HepG2 (cell line): ENCODE data around the gene TAS1R1. TPM values are rescaled to one million over a fixed set of nuclear protein-coding genes. Genes with fewer than 3 reads are reported as not detected.

ENCODE experiments used
- AKAP8 ChIP-seq: sonication (generic); formaldehyde crosslinking; IDR thresholded peaks from 2 replicates; pipeline ENCODE4 v1.5.1; 2020; ENCODE audit warnings: mild to moderate bottlenecking, missing genetic modification reagents
- MXD4 ChIP-seq: IDR thresholded peaks from 2 replicates; pipeline ENCODE4 v1.6.1; 2016; ENCODE audit warnings: mild to moderate bottlenecking, missing biosample characterization, missing genetic modification reagents
- NR2F2 ChIP-seq: IDR thresholded peaks from 2 replicates; pipeline ENCODE4 v1.6.1; 2012; ENCODE audit warnings: low read depth, inconsistent platforms, borderline replicate concordance
- NR2F6 ChIP-seq, 2 experiments: IDR thresholded peaks; 2 replicates each; pipeline ENCODE4 v1.6.1; 2016; ENCODE audit warnings: antibody characterized with exemption in 1 of 2, mild to moderate bottlenecking in 1 of 2
- POLR2A ChIP-seq, 2 experiments: IDR thresholded peaks; 2 replicates each; pipeline ENCODE4 v1.6.1; 2011; ENCODE audit warnings: low read depth in 2 of 2, low read length in 2 of 2, mild to moderate bottlenecking in 1 of 2, moderate library complexity in 1 of 2; ENCODE audit not compliant: insufficient read depth in 1 of 2
- RBFOX2 ChIP-seq: fragments of 200-400 bp; formaldehyde crosslinking; IDR thresholded peaks from 2 replicates; pipeline ENCODE4 v1.6.1; 2017; ENCODE audit warnings: low read depth, mild to moderate bottlenecking, low read length
- RFX1 ChIP-seq: fragments of 450-650 bp; IDR thresholded peaks from 2 replicates; pipeline ENCODE4 v1.6.1; 2017
- ZNF44 ChIP-seq: sonication (generic); formaldehyde crosslinking; IDR thresholded peaks from 2 replicates; pipeline ENCODE4 v1.5.1; 2020; ENCODE audit warnings: mild to moderate bottlenecking, missing genetic modification reagents
- ZNF468 ChIP-seq: sonication (generic); formaldehyde crosslinking; IDR thresholded peaks from 2 replicates; pipeline ENCODE4 v1.8.0; 2022; ENCODE audit warnings: mild to moderate bottlenecking, moderate library complexity, missing genetic modification reagents
- polyA plus RNA-seq, 8 experiments: library from polyadenylated mRNA; depleted of rRNA in 3 of 8; stranded (reverse) in 7 of 8; unstranded in 1 of 8; fragments of >200 nt; fragmentation: Illumina TruSeq in 4 of 8; extraction: Trizol in 4 of 8; gene quantifications; 2 replicates each; pipeline versions ENCODE4 v1.2.1 to v1.2.3, GENCODE V29; 2011 to 2016; ENCODE audit warnings: low read depth in 4 of 8, missing spikeins in 1 of 8, mixed read lengths in 1 of 8; ENCODE audit not compliant: insufficient read depth in 1 of 8
- total RNA-seq, 5 experiments: library from RNA; depleted of rRNA; stranded (reverse); fragments of >200 nt; fragmentation: Illumina TruSeq; extraction: Trizol; gene quantifications; 2 replicates each; pipeline ENCODE4 v1.2.3, GENCODE V29; 2016; ENCODE audit warnings: low read depth in 1 of 5
- TF ChIP-seq, protein P1 (sequence below): sonication (generic); formaldehyde crosslinking; IDR thresholded peaks from 2 replicates; pipeline ENCODE4 v1.5.1; 2020; ENCODE audit warnings: mild to moderate bottlenecking, missing genetic modification reagents, moderate library complexity
- TF ChIP-seq, protein P2 (sequence below): sonication (generic); formaldehyde crosslinking; IDR thresholded peaks from 2 replicates; pipeline ENCODE4 v1.4.0; 2020; ENCODE audit warnings: missing genetic modification reagents
- TF ChIP-seq, protein P3 (sequence below): sonication (generic); formaldehyde crosslinking; IDR thresholded peaks from 2 replicates; pipeline ENCODE4 v1.9.0; 2021; ENCODE audit warnings: missing genetic modification reagents, borderline replicate concordance

The TAS1R1 gene
- total and polyA plus RNA-seq, 2 of the 13 experiments (the other 11 are each of a cell fraction or from before 2014, with no cell fraction given), result 1.4 to 1.6 TPM

DNA sequence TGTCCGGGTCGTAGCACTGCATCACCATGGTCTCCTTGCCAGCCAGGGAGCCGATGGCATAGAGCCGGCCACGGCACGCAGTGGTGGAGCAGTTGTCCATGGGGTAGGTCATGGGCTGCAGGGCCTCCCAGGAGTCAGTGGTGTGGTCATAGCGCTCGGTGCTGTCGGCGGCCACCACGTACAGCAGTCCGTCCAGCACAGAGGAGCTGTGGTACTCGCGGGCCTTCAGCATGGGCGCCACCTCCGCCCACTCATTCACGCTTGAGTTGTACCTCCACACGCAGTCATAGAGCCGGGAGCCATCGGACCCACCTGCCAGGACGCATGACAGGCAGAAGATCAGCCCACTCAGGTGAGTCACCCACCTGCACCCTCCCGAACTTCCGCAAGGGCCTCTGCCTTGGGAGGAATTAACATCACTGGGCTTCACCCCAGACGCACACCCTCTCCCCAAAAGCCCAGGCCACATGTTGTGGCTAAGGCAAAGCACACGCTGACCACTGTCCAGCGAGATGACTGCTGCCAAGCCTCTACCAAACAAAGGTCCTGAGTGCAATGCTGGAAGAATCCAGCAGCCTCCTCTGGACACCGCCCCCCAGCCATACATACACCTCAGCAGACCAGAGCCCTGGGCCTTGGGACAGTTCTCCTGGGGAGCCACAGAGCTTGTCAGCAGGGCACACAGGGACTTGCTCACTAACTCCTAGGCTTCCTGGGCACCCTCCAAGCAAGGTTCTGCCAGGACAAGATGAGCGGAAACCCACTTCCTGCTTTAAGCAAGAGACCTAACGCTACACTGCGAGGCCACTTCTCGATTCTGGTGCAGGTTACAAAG is 44.3 kb downstream of the TAS1R1 start (continued):
- TF ChIP-seq AKAP8 (0 out of 2 replicates have a peak, but pooled peaks have one; percentile 38), RBFOX2 (peak; percentile 62; the same call in 1 of the 2 replicates), NR2F2 (no peak), RFX1 (no peak), NR2F6 (IDR thresholded peaks at IDR 0.05) (no peak), NR2F6 (CRISPR knock-in tag; IDR thresholded peaks at IDR 0.05) (no peak), ZNF468 (no peak), POLR2A (IDR thresholded peaks at IDR 0.05; ENCODE audit: insufficient read depth in 1 of 2, low read depth in 2 of 2, low read length in 2 of 2) (peak in 1 of 2 experiments; percentile 34; a peak in 1 of 4 replicates), MXD4 (CRISPR knock-in tag) (no peak), ZNF44 (CRISPR knock-in tag) (no peak)
- TF ChIP-seq, protein P1, sequence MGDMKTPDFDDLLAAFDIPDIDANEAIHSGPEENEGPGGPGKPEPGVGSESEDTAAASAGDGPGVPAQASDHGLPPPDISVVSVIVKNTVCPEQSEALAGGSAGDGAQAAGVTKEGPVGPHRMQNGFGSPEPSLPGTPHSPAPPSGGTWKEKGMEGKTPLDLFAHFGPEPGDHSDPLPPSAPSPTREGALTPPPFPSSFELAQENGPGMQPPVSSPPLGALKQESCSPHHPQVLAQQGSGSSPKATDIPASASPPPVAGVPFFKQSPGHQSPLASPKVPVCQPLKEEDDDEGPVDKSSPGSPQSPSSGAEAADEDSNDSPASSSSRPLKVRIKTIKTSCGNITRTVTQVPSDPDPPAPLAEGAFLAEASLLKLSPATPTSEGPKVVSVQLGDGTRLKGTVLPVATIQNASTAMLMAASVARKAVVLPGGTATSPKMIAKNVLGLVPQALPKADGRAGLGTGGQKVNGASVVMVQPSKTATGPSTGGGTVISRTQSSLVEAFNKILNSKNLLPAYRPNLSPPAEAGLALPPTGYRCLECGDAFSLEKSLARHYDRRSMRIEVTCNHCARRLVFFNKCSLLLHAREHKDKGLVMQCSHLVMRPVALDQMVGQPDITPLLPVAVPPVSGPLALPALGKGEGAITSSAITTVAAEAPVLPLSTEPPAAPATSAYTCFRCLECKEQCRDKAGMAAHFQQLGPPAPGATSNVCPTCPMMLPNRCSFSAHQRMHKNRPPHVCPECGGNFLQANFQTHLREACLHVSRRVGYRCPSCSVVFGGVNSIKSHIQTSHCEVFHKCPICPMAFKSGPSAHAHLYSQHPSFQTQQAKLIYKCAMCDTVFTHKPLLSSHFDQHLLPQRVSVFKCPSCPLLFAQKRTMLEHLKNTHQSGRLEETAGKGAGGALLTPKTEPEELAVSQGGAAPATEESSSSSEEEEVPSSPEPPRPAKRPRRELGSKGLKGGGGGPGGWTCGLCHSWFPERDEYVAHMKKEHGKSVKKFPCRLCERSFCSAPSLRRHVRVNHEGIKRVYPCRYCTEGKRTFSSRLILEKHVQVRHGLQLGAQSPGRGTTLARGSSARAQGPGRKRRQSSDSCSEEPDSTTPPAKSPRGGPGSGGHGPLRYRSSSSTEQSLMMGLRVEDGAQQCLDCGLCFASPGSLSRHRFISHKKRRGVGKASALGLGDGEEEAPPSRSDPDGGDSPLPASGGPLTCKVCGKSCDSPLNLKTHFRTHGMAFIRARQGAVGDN (CRISPR knock-in tag), result peak; percentile 28
- TF ChIP-seq, protein P2, sequence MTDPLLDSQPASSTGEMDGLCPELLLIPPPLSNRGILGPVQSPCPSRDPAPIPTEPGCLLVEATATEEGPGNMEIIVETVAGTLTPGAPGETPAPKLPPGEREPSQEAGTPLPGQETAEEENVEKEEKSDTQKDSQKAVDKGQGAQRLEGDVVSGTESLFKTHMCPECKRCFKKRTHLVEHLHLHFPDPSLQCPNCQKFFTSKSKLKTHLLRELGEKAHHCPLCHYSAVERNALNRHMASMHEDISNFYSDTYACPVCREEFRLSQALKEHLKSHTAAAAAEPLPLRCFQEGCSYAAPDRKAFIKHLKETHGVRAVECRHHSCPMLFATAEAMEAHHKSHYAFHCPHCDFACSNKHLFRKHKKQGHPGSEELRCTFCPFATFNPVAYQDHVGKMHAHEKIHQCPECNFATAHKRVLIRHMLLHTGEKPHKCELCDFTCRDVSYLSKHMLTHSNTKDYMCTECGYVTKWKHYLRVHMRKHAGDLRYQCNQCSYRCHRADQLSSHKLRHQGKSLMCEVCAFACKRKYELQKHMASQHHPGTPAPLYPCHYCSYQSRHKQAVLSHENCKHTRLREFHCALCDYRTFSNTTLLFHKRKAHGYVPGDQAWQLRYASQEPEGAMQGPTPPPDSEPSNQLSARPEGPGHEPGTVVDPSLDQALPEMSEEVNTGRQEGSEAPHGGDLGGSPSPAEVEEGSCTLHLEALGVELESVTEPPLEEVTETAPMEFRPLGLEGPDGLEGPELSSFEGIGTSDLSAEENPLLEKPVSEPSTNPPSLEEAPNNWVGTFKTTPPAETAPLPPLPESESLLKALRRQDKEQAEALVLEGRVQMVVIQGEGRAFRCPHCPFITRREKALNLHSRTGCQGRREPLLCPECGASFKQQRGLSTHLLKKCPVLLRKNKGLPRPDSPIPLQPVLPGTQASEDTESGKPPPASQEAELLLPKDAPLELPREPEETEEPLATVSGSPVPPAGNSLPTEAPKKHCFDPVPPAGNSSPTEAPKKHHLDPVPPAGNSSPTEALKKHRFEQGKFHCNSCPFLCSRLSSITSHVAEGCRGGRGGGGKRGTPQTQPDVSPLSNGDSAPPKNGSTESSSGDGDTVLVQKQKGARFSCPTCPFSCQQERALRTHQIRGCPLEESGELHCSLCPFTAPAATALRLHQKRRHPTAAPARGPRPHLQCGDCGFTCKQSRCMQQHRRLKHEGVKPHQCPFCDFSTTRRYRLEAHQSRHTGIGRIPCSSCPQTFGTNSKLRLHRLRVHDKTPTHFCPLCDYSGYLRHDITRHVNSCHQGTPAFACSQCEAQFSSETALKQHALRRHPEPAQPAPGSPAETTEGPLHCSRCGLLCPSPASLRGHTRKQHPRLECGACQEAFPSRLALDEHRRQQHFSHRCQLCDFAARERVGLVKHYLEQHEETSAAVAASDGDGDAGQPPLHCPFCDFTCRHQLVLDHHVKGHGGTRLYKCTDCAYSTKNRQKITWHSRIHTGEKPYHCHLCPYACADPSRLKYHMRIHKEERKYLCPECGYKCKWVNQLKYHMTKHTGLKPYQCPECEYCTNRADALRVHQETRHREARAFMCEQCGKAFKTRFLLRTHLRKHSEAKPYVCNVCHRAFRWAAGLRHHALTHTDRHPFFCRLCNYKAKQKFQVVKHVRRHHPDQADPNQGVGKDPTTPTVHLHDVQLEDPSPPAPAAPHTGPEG (CRISPR knock-in tag), result no peak
- TF ChIP-seq, protein P3, sequence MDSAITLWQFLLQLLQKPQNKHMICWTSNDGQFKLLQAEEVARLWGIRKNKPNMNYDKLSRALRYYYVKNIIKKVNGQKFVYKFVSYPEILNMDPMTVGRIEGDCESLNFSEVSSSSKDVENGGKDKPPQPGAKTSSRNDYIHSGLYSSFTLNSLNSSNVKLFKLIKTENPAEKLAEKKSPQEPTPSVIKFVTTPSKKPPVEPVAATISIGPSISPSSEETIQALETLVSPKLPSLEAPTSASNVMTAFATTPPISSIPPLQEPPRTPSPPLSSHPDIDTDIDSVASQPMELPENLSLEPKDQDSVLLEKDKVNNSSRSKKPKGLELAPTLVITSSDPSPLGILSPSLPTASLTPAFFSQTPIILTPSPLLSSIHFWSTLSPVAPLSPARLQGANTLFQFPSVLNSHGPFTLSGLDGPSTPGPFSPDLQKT (CRISPR knock-in tag), result no peak
